ENCODE results near the gene PRAMEF25. TPM values are rescaled to one million over a fixed set of nuclear protein-coding genes. Genes with fewer than 3 reads are reported as not detected.
"Not testable (repeated sequence)": the region's sequence is repeated elsewhere in the genome, so short reads cannot be mapped to it uniquely, and the experiment has no call there.

The PRAMEF25 gene
- not detected in 2 replicates for total RNA-seq

DNA sequence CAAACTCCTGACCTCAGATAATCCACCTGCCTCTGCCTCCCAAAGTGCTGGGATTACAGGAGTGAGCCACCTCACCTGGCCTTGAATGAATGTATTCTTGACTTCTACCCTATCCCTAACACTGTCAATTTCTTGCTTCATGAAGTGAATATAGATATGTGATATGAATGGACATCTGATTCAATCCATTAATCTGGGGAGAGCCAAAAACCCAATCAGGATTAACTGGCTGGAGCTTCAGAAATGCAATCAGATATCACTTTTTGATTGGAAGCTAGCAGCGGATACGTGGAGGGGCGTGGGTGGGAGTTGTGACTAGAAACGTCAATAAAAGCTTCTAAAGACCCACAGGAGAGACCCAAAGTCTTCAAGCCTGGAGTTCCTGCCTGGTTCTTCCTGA lies at the start of gene PRAMEF25:
Gene PRAMEF25, plus strand, starts transcription at position 301 of the 400 bp plus-strand sequence. CDS start 2,920 bp downstream, outside the sequence.
- DNase-seq (ENCODE audit: low read depth in 2 of 2) = not testable (repeated sequence)

DNA sequence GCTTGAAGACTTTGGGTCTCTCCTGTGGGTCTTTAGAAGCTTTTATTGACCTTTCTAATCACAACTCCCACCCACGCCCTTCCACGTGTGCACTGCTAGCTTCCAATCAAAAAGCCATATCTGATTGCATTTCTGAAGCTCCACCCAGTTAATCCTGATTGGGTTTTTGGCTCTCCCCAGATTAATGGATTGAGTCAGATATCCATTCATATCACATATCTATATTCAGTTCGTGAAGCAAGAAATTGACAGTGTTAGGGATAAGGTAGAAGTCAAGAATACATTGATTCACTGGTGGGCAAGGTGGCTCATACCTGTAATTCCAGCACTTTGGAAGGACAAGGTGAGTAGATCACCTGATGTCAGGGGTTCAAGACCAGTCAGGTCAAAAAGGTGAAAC lies 14.1 kb upstream of the PRAMEF25 start, which contains the start of gene PRAMEF27:
Gene PRAMEF27, minus strand, starts transcription at position 101 of the 400 bp plus-strand sequence. CDS start 2,916 bp downstream, outside the sequence.
- DNase-seq (ENCODE audit: low read depth in 2 of 2) = not testable (repeated sequence)

GRCh38 chr1:13116754-13117153 lies 46.2 kb downstream of the PRAMEF25 start, which contains the start of gene HNRNPCL2:
HNRNPCL2 (minus strand) TSS chr1:13116854; CDS start chr1:13116400, 454 bp downstream.
- not testable (repeated sequence) for DNase-seq (ENCODE audit: low read depth in 2 of 2)

Other genes with a start within 250 kb of the PRAMEF25 start
- not detected in 2 replicates for gene PRAMEF11, start 239.4 kb upstream of the PRAMEF25 start, total RNA-seq
- not detected in 2 replicates for gene HNRNPCL1, start 222.1 kb upstream of the PRAMEF25 start, total RNA-seq
- gene PRAMEF2, start 213.7 kb upstream of the PRAMEF25 start, total RNA-seq = not detected in 2 replicates
- not detected in 2 replicates for gene PRAMEF4, start 184.6 kb upstream of the PRAMEF25 start, total RNA-seq
- gene PRAMEF10, start 172.5 kb upstream of the PRAMEF25 start, total RNA-seq = not detected in 2 replicates
- gene PRAMEF7, start 154.2 kb upstream of the PRAMEF25 start, total RNA-seq = not detected in 2 replicates
- gene PRAMEF6, start 123.2 kb upstream of the PRAMEF25 start, total RNA-seq = not detected in 2 replicates
- gene PRAMEF27, start 14.2 kb upstream of the PRAMEF25 start, total RNA-seq = not detected in 2 replicates
- not detected in 2 replicates for gene HNRNPCL3, start 10.0 kb upstream of the PRAMEF25 start, total RNA-seq
- not detected in 2 replicates for gene HNRNPCL2, start 46.1 kb downstream of the PRAMEF25 start, total RNA-seq
- not detected in 2 replicates for gene PRAMEF26, start 85.2 kb downstream of the PRAMEF25 start, total RNA-seq
- not detected in 2 replicates for gene HNRNPCL4, start 94.9 kb downstream of the PRAMEF25 start, total RNA-seq
- not detected in 2 replicates for gene PRAMEF9, start 101.1 kb downstream of the PRAMEF25 start, total RNA-seq
- not detected in 2 replicates for gene PRAMEF13, start 130.6 kb downstream of the PRAMEF25 start, total RNA-seq
- gene PRAMEF18, start 155.4 kb downstream of the PRAMEF25 start, total RNA-seq = not detected in 2 replicates
- gene PRAMEF5, start 183.4 kb downstream of the PRAMEF25 start, total RNA-seq = not detected in 2 replicates
- gene PRAMEF8, start 214.4 kb downstream of the PRAMEF25 start, total RNA-seq = not detected in 2 replicates
- gene PRAMEF33, start 232.8 kb downstream of the PRAMEF25 start, total RNA-seq = not detected in 2 replicates
- gene PRAMEF15, start 244.8 kb downstream of the PRAMEF25 start, total RNA-seq = not detected in 2 replicates